Esophagus (tissue), 2 donors: ENCODE measurements around the gene P2RY6. TPM values are rescaled to one million over a fixed set of nuclear protein-coding genes. Genes with fewer than 3 reads are reported as not detected.

Experiments
- H3K27ac ChIP-seq, 2 donors: one replicate each; pipeline ENCODE4 v1.5.1; 2013; ENCODE audit warnings: low read depth in 2 of 2, mild to moderate bottlenecking in 2 of 2, inconsistent platforms in 1 of 2, low read length in 1 of 2, moderate library complexity in 1 of 2
- H3K27me3 ChIP-seq, 2 donors: one replicate each; pipeline ENCODE4 v1.6.1; 2013; ENCODE audit warnings: low read length in 2 of 2, control low read depth in 1 of 2, mild to moderate bottlenecking in 1 of 2; ENCODE audit not compliant: insufficient read depth in 2 of 2, control insufficient read depth in 1 of 2
- H3K36me3 ChIP-seq, 2 donors: one replicate each; pipeline ENCODE4 v1.6.1; 2013; ENCODE audit warnings: low read length in 1 of 2; ENCODE audit not compliant: control insufficient read depth in 2 of 2, insufficient read depth in 2 of 2
- H3K4me1 ChIP-seq, 2 donors: one replicate each; pipeline ENCODE4 v1.6.1; 2013; ENCODE audit warnings: low read length in 1 of 2; ENCODE audit not compliant: control insufficient read depth in 2 of 2, insufficient read depth in 2 of 2
- H3K4me3 ChIP-seq, 2 donors: one replicate each; pipeline ENCODE4 v1.5.1; 2013; ENCODE audit warnings: low read length in 2 of 2, mild to moderate bottlenecking in 2 of 2, low read depth in 1 of 2, moderate library complexity in 1 of 2
- H3K9me3 ChIP-seq, 2 donors: one replicate each; pipeline ENCODE4 v1.6.1; 2013; ENCODE audit warnings: mild to moderate bottlenecking in 2 of 2, low read depth in 1 of 2, low read length in 1 of 2, moderate library complexity in 1 of 2; ENCODE audit not compliant: control insufficient read depth in 2 of 2, insufficient read depth in 1 of 2
- WGBS, 2 donors: extraction: QIAGEN DNeasy Blood & Tissue Kit; methylation state at CpG; one replicate each; pipeline ENCODE4 v1.1.7; 2013; 5-methylcytosine and 5-hydroxymethylcytosine counted together
- polyA plus RNA-seq, 2 donors: library from polyadenylated mRNA; stranded (reverse); fragments of 200-250 nt; gene quantifications; one replicate each; pipeline ENCODE4 v1.2.3, GENCODE V29; 2013
- donor health status: healthy with polysubstance abuse.
- donor health status: Bipolar disorder and iron deficiency.

P2RY6 gene
- polyA plus RNA-seq, 2 donors: 0.71 to 1.7 TPM

DNA sequence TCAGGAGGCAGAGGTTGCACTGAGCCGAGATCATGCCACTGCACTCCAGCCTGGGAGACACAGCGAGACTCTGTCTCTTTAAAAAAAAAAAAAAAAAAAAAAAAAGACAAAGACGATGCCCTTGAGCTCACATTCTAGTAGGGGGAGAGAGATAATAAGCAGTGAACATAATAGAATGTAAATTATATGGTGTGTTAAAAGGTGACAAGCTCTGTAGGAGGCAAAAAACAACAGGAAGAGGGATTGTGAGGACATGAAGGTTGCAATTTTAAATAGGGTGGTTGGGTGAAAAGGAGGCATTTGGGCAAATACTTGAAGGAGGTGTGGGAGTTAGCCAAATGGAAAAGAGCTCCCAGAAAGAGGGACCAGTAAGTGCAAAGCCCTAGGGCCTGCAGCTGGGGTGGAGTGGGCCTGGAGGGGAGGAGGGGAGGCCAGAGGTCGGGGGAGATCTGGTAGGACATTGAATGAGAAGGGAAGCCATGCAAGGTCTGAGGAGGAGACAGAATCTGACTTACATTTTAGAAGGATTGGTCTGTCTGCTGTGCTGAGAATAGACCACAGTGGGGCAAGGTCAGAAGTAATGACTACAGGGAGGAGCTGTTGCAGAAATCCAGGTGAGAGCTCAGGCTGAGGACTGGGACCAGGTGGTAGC, 27.4 kb upstream of the P2RY6 start:
- Histone ChIP-seq H3K4me1 (peaks cover 2 to 5% of the 10 kb centered on the region in 2 donors), H3K9me3 (no peaks in the 10 kb centered on the region), H3K27me3 (no peaks in the 10 kb centered on the region), H3K27ac (no peak overlapping the region), H3K4me3 (no peak overlapping the region), H3K36me3 (peaks cover 0 to 8% of the 10 kb centered on the region in 2 donors)
- WGBS, 2 donors: 72 to 75% methylated on average over 4 of the region's 4 CpGs

DNA sequence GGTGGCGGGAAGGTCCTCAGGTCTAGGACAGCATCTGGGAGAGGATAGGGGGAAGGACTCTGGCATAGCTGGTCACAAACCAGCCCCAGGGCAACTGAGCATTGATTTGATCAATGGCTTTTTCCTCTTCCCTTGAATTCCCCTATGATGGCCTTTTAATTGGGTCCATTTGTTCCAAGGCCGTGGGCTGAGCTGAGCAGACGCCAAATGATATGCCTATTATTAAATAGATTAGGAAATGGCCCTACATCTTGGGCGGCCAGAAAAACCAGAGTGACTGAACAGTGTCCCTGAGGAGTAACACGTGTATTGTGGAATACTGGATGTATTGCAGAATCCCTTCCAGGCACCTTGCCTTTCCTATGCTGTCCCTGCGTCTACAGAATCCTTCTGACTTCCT, 26.7 kb upstream of the P2RY6 start:
- H3K36me3 ChIP-seq: peaks cover 0 to 5% of the 10 kb centered on the region in 2 donors
- 54 to 68% methylated on average over 6 of the region's 6 CpGs for whole genome bisulfite sequencing, 2 donors

DNA sequence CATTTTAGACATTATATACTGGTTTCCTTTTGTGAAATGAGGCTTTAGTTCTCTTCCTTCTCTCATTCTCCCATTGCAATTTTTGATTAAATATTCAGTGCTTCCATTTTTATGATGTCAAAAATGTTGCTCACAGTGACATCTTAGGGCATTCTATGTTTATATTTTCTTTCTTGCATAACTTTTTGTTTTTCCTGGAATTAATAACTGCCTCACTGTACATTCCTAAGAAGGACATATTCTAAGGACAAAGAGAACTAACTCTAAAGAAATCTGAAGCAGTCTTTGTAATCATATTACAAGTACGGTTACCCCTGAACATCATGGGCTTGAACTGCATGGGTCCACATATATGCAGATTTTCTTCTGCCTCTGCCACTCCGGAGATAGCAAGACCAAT, 25.8 kb upstream of the P2RY6 start:
- H3K27me3 ChIP-seq: no peaks in the 10 kb centered on the region
- no peaks in the 10 kb centered on the region for H3K9me3 ChIP-seq
- WGBS, 2 donors: 80 to 82% methylated on average over 2 of the region's 2 CpGs
- H3K36me3 ChIP-seq: peaks cover 0 to 5% of the 10 kb centered on the region in 2 donors
- no peak overlapping the region for H3K4me3 ChIP-seq
- H3K4me1 ChIP-seq: no peaks in the 10 kb centered on the region
- no peak overlapping the region for H3K27ac ChIP-seq

More for the DNA sequence above, 26.7 kb upstream of the P2RY6 start:
- no peaks in the 10 kb centered on the region for H3K9me3 ChIP-seq
- H3K27me3 ChIP-seq: no peaks in the 10 kb centered on the region
- peaks cover 0 to 2% of the 10 kb centered on the region in 2 donors for H3K4me1 ChIP-seq
- H3K4me3 ChIP-seq: no peak overlapping the region
- no peak overlapping the region for H3K27ac ChIP-seq

DNA sequence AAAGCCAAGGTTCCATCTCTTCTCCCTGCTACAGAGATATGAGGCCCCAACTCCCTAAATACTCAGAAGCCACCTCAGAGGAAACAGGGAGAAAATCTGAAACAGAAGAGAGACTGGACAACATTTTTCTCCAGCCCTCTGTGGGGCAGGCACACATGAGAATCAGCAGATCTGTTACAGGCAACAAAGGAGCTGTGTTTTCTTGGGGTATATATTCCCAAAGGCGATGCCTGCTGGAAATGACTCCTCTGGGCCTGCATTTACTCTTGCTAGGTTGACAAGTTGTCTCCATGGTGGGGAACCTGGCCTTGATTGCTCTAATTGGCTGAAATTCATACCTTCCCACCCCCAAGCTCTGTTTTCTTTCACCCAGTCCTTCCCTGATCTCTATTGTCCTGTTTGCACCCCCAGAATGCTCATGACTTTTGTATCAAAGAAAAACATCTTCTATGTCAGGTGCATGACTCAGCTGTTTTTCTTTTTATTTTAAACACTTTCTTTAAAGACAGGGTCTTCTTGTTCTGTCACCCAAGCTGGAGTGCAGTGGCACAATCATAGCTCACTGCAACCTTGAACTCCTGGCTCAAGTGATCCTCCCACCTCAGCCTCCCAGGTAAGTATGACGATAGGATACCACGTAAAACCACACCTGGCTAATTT, 23.5 kb upstream of the P2RY6 start:
- WGBS, 2 donors: 87 to 94% methylated on average over 3 of the region's 3 CpGs
- Histone ChIP-seq H3K4me1 (no peaks in the 10 kb centered on the region), H3K36me3 (no peaks in the 10 kb centered on the region), H3K27ac (no peak overlapping the region), H3K9me3 (no peaks in the 10 kb centered on the region), H3K4me3 (no peak overlapping the region), H3K27me3 (no peaks in the 10 kb centered on the region)

DNA sequence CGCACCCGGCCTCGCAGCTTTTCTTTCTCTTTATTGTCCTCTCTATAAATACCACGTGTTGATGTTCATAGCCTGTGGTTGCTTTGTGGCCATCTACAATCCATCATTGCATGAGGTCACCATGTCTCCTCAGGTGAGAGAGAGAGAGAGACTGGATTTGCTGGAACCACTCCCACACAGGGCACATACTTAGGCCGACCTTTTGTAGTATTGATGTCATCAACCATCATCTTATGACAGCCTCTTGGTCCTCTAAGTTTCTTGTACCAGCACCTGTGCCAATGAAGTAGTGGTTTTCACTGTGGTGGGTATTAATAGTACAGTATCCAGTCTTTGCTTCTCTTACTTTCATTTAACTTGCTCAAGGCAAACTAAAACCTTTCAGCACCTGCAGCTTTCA, 22.8 kb upstream of the P2RY6 start:
- WGBS, 2 donors: 77 to 80% methylated on average over 5 of the region's 5 CpGs
- no peak overlapping the region for H3K27ac ChIP-seq

DNA sequence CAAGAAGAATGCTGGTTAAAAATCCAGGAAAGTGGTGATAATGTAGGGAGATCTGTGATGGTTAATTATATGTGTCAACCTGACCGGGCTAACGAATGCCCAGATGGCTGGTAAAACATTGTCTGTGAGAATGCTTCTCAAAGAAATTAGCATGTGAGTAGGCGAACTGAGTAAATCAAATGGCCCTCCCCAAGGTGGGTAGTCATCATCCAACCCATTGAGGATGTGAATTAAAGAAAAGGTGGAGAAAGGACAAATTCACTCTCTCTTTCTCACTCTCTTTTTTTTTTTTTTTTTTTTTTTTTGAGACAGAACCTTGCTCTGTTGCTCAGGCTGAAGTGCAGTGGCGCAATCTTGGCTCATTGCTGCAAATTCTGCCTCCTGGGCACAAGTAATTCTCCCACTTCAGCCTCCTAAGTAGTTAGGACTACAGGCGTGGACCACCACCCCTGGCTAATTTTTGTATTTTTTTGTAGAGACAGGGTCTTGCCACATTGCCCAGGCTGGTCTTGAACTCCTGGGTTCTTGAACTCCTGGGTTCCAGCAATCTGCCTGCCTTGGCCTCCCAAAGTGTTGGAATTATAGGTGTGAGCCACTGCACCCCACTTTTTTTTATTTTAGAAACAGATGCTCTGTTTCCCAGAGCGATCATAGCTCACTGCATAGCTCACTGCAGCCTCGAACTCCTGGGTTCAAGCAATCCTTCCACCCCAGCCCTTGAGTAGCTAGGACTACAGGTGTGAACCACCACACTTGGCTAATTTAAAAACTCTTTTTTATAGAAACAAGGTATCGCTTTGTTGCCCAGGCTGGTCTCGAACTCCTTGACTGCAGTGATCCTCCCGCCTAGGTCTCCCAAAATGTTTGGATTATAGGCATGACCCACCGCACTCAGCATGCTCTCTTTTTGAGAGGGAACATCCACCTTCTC, 22.0 kb upstream of the P2RY6 start:
- H3K27ac ChIP-seq: no peak overlapping the region
- no peaks in the 10 kb centered on the region for H3K9me3 ChIP-seq
- no peak overlapping the region for H3K4me3 ChIP-seq
- no peaks in the 10 kb centered on the region for H3K36me3 ChIP-seq
- 93 to 95% methylated on average over 11 of the region's 11 CpGs for WGBS, 2 donors
- H3K27me3 ChIP-seq: no peaks in the 10 kb centered on the region
- H3K4me1 ChIP-seq: no peaks in the 10 kb centered on the region

More for the DNA sequence above, 22.8 kb upstream of the P2RY6 start:
- no peaks in the 10 kb centered on the region for H3K27me3 ChIP-seq
- H3K9me3 ChIP-seq: no peaks in the 10 kb centered on the region
- no peaks in the 10 kb centered on the region for H3K36me3 ChIP-seq
- no peak overlapping the region for H3K4me3 ChIP-seq
- H3K4me1 ChIP-seq: no peaks in the 10 kb centered on the region

DNA sequence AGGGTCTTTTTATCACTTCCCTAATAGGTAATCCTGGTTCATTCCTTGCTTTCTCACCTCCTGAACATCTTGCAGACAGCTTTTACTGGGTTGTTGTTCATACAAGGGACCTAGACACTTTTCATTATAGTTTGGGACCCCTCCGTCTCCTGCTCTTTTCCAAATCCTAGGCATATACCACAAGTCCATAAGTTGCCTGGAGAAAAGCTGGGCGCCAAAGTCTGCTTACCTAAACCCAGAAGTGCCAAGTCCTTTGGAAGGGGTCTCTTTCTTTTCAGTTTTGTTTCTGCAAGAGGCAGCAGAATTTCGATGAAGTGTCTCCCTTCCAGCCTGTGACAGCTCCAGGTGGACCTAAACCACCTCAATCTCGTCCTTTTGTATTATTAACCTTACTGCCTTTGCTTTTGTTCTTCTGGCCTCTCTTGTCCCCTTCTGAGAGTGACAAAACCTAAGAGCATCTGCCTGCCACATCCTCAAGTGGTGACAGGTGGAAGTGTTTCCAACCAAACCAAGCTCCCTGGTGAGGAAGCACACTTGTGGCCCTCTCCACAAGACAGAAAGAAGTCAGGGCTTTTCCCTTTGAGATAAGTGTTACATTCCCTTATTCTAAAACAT, 19.5 kb upstream of the P2RY6 start:
- Histone ChIP-seq H3K4me1 (no peaks in the 10 kb centered on the region), H3K27me3 (no peaks in the 10 kb centered on the region), H3K4me3 (no peak overlapping the region), H3K36me3 (no peaks in the 10 kb centered on the region), H3K9me3 (no peaks in the 10 kb centered on the region), H3K27ac (no peak overlapping the region)
- 88 to 92% methylated on average over 4 of the region's 4 CpGs for WGBS, 2 donors

DNA sequence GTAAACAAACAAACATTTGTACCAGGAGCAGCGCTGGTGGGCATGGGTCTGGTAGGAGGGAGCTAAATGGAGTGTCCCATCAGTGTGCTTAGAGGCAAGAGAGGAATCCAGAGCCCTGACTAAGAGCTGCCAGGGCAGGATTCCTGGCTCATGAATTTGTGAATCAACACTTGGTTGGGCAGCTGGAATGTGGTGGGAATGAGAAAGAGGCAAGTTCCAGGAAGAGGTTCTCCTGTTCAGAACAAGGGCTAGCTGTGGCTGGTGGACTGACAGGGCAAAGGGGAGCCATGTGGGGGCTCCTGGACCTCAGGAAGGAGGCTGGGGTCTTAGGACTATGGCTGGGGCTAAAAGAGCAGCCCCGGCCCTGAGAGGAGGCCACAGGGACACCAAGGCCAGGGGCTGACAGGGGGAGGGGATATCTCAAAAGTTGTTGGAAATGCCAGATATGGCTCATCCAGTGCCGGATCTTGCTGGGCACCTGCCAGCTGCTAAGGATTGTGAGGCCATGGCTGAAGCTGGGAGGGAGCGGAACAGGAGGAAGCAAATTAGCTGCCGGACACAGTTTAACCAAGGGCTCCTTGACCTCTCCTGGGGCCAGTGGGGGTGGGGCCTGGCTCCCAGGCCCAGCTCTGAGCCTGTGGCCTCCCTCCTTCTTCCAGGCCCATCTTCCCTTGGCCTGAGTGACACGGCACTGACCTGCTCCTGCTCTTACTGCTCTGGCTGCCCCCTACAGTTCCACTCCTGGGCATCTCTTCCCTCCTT, 14.6 kb upstream of the P2RY6 start:
- Histone ChIP-seq H3K9me3 (no peaks in the 10 kb centered on the region), H3K27ac (no peak overlapping the region), H3K27me3 (no peaks in the 10 kb centered on the region), H3K4me3 (no peak overlapping the region), H3K36me3 (no peaks in the 10 kb centered on the region), H3K4me1 (peaks cover 0 to 2% of the 10 kb centered on the region in 2 donors)
- 75 to 81% methylated on average over 6 of the region's 6 CpGs for whole genome bisulfite sequencing, 2 donors
